ENCODE measurements around the gene CD300LF. TPM values are rescaled to one million over a fixed set of nuclear protein-coding genes. Genes with fewer than 3 reads are reported as not detected.

The CD300LF gene
- polyA plus RNA-seq, 1 experiment: not detected

GRCh38 chr17:74756891-74757290, 44.2 kb upstream of the CD300LF start:
- ChIA-PET CTCF (interaction anchor here (1.5 to 2.6 kb wide), 3 partner anchors 11 to 105 kb away, joined by 4 to 13 read pairs (median 7); no protein-coding TSS in a partner anchor), POLR2A (no interaction called here)
- H3K36me3 ChIP-seq (ENCODE audit: control insufficient read depth, insufficient read depth, low read length): no peaks in the 10 kb centered on the region; the same call in 1 of the 2 replicates
- TF ChIP-seq CTCF (IDR thresholded peaks at IDR 0.05; ENCODE audit: insufficient read depth, low read depth, low read length): no peak
- no peak for DNase-seq (ENCODE audit: low read depth)
- H3K4me3 ChIP-seq (ENCODE audit: low read depth, low read length): no peak overlapping the region
- no peaks in the 10 kb centered on the region for H3K27me3 ChIP-seq (ENCODE audit: control insufficient read depth, insufficient read depth, low read length)

- Histone ChIP-seq H3K36me3 (ENCODE audit: control insufficient read depth, insufficient read depth, low read length) (no peaks in the 10 kb centered on the region; the same call in 1 of the 2 replicates), H3K4me3 (ENCODE audit: low read depth, low read length) (no peak overlapping the region), H3K27me3 (ENCODE audit: control insufficient read depth, insufficient read depth, low read length) (no peaks in the 10 kb centered on the region)
- DNase-seq (ENCODE audit: low read depth): no peak
- TF ChIP-seq CTCF (IDR thresholded peaks at IDR 0.05; ENCODE audit: insufficient read depth, low read depth, low read length): no peak
- ChIA-PET CTCF (interaction anchor here (1.5 kb wide), 1 partner anchor 107 kb away, joined by 4 read pairs; no protein-coding TSS in a partner anchor), POLR2A (no interaction called here)
Measured at GRCh38 chr17:74755533-74755932, 42.8 kb upstream of the CD300LF start.

- CTCF ChIA-PET: interaction anchor here (1.1 kb wide), 1 partner anchor 9 kb away, joined by 4 read pairs; no protein-coding TSS in a partner anchor
- TF ChIP-seq CTCF (IDR thresholded peaks at IDR 0.05; ENCODE audit: insufficient read depth, low read depth, low read length): no peak
- Histone ChIP-seq H3K36me3 (ENCODE audit: control insufficient read depth, insufficient read depth, low read length) (no peaks in the 10 kb centered on the region; the same call in 1 of the 2 replicates), H3K4me3 (ENCODE audit: low read depth, low read length) (no peak overlapping the region), H3K27me3 (ENCODE audit: control insufficient read depth, insufficient read depth, low read length) (no peaks in the 10 kb centered on the region)
- POLR2A ChIA-PET: no interaction called here
- DNase-seq (ENCODE audit: low read depth): no peak
Measured at GRCh38 chr17:74754832-74755231, 42.1 kb upstream of the CD300LF start.

- Histone ChIP-seq H3K4me3 (ENCODE audit: low read depth, low read length) (no peak overlapping the region), H3K27me3 (ENCODE audit: control insufficient read depth, insufficient read depth, low read length) (no peaks in the 10 kb centered on the region), H3K36me3 (ENCODE audit: control insufficient read depth, insufficient read depth, low read length) (no peaks in the 10 kb centered on the region; the same call in 1 of the 2 replicates)
- ChIA-PET CTCF (interaction anchor here (3.7 kb wide), 1 partner anchor 17 kb away, joined by 16 read pairs; no protein-coding TSS in a partner anchor), POLR2A (no interaction called here)
- TF ChIP-seq CTCF (IDR thresholded peaks at IDR 0.05; ENCODE audit: insufficient read depth, low read depth, low read length): no peak
- DNase-seq (ENCODE audit: low read depth): no peak
Measured at GRCh38 chr17:74752822-74753401, 40.2 kb upstream of the CD300LF start.

- Histone ChIP-seq H3K4me3 (ENCODE audit: low read depth, low read length) (no peak overlapping the region), H3K36me3 (ENCODE audit: control insufficient read depth, insufficient read depth, low read length) (no peaks in the 10 kb centered on the region; the same call in 1 of the 2 replicates), H3K27me3 (ENCODE audit: control insufficient read depth, insufficient read depth, low read length) (no peaks in the 10 kb centered on the region)
- DNase-seq (ENCODE audit: low read depth): no peak
- no peak for TF ChIP-seq CTCF (IDR thresholded peaks at IDR 0.05; ENCODE audit: insufficient read depth, low read depth, low read length)
- ChIA-PET CTCF (interaction anchor here (3.7 kb wide), 1 partner anchor 18 kb away, joined by 16 read pairs; no protein-coding TSS in a partner anchor), POLR2A (no interaction called here)
Measured at GRCh38 chr17:74752415-74752814, 39.7 kb upstream of the CD300LF start.
